Testis (tissue), 2 donors: ENCODE data around the gene STARD13.

ENCODE experiments used
- CTCF ChIP-seq, 3 experiments: fragments of 450-650 bp in 2 of 3; fragments of 200-600 bp in 1 of 3; sonication (generic) in 1 of 3; IDR thresholded peaks; one replicate each; pipeline ENCODE4 v1.5.1; 2016 to 2019; ENCODE audit warnings: antibody characterized with exemption in 3 of 3, mild to moderate bottlenecking in 2 of 3, moderate library complexity in 1 of 3
- POLR2A ChIP-seq: fragments of 450-650 bp; IDR thresholded peaks from one replicate; pipeline ENCODE4 v1.6.1; 2017; ENCODE audit warnings: antibody characterized with exemption, mild to moderate bottlenecking, moderate library complexity

DNA sequence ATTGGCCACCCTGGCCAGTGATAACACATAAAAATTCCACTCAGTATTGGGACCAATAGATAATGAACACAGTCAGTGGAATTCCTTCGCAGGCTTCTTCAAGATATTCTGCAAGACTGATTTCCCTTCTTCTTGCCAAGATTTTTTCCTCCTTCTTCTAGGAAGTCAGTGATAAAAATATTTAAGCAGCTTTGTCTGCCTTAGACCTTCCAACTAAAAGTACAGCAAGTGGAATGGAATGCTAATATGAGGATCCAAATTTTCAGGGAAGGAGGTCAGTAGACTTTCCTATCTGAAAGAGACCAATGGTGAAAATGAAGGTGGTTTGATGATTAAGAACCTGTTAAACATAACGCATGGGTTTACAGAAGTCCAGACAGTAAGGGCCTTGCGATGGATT, 9.6 kb downstream of the STARD13 start:
- TF ChIP-seq CTCF (IDR thresholded peaks at IDR 0.05) (no peak), POLR2A (no peak)
